Thyroid gland (tissue), 4 donors: Measurements from ENCODE around the gene PDE4B. TPM values are rescaled to one million over a fixed set of nuclear protein-coding genes. Genes with fewer than 3 reads are reported as not detected.

Experiments
- DNase-seq, 2 donors: peaks; one replicate each; pipeline ENCODE4 v3.0.0-alpha.2; 2019
- H3K27ac ChIP-seq, 3 donors: fragments of 200-600 bp; sonication (generic); 1 replicate in 2 of 3; 2 replicates in 1 of 3; pipeline ENCODE4 v1.5.1; 2016 to 2019; ENCODE audit warnings: mild to moderate bottlenecking in 1 of 3, moderate library complexity in 1 of 3
- H3K27me3 ChIP-seq: fragments of 200-600 bp; sonication (generic); one replicate; pipeline ENCODE4 v1.5.1; 2019
- H3K36me3 ChIP-seq, 2 donors: fragments of 200-600 bp; sonication (generic); one replicate each; pipeline ENCODE4 v1.5.1; 2016 to 2019
- H3K4me1 ChIP-seq, 2 donors: fragments of 200-600 bp; sonication (generic); one replicate each; pipeline ENCODE4 v1.5.1; 2017 to 2019
- H3K4me3 ChIP-seq, 3 donors: fragments of 200-600 bp; sonication (generic); replicated peaks in 1 of 3; 1 replicate in 2 of 3; 2 replicates in 1 of 3; pipeline ENCODE4 v1.5.1; 2016; ENCODE audit warnings: mild to moderate bottlenecking in 1 of 3
- H3K9me3 ChIP-seq: fragments of 200-600 bp; sonication (generic); one replicate; pipeline ENCODE4 v1.5.1; 2017
- POLR2A ChIP-seq, 2 donors: fragments of 450-650 bp; IDR thresholded peaks; one replicate each; pipeline ENCODE4 v1.6.1; 2017; ENCODE audit warnings: antibody characterized with exemption in 2 of 2, mild to moderate bottlenecking in 2 of 2, moderate library complexity in 1 of 2
- WGBS, 2 donors: methylation state at CpG; one replicate each; pipeline ENCODE4 v1.1.5; 2017; 5-methylcytosine and 5-hydroxymethylcytosine counted together
- intact Hi-C: fragments of 100-400 bp; cut with DNase I; formaldehyde crosslinking; loops from one replicate; pipeline ENCODE4 v1.15.1; 2023
- total RNA-seq, 4 donors: library from RNA; depleted of rRNA; stranded (reverse); fragments of >200 nt; gene quantifications; one replicate each; pipeline ENCODE4 v1.2.3, GENCODE V29; 2016
- TF ChIP-seq, protein P1 (sequence below), 6 experiments: fragments of 200-600 bp in 3 of 6; fragments of 450-650 bp in 3 of 6; sonication (generic) in 3 of 6; IDR thresholded peaks; one replicate each; pipeline ENCODE4 v1.5.1; 2016 to 2019; ENCODE audit warnings: antibody characterized with exemption in 6 of 6, mild to moderate bottlenecking in 2 of 6, inconsistent platforms in 1 of 6, moderate library complexity in 1 of 6

The PDE4B gene
- total RNA-seq, 4 donors from 2014 or later, result 9.6 to 21.3 (median 15.0) TPM

DNA sequence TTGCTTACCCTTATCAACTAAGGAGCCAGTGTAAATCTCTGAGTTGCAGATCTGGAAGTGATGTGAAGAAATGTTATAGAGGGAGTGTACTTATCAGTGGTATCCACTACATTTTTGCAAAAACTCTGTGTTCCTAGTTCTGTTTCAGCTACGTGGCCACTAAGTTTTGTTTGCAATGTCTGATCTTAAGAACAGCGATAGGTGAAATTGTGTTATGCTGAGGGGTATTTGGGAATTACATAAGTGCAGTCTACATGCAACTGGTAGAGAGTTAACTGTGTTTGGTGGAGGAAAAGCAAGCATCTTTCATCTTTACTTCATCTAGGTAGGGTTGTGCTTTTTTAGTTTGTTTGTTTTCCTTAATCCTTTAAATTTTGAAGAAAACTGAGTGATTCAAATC lies 542.4 kb downstream of the PDE4B start:
- Histone ChIP-seq H3K36me3 (no peaks in the 10 kb centered on the region), H3K9me3 (no peaks in the 10 kb centered on the region), H3K27me3 (no peaks in the 10 kb centered on the region), H3K4me1 (peaks cover 37 to 53% of the 10 kb centered on the region in 2 donors), H3K27ac (peak overlapping the region in 2 of 3 donors; percentile 62 to 94), H3K4me3 (no peak overlapping the region)
- WGBS, 2 donors, result 26 to 30% methylated on average over 2 of the region's 2 CpGs
- intact Hi-C loops, result no loop called here
- DNase-seq, result no peak
- TF ChIP-seq, protein P1, sequence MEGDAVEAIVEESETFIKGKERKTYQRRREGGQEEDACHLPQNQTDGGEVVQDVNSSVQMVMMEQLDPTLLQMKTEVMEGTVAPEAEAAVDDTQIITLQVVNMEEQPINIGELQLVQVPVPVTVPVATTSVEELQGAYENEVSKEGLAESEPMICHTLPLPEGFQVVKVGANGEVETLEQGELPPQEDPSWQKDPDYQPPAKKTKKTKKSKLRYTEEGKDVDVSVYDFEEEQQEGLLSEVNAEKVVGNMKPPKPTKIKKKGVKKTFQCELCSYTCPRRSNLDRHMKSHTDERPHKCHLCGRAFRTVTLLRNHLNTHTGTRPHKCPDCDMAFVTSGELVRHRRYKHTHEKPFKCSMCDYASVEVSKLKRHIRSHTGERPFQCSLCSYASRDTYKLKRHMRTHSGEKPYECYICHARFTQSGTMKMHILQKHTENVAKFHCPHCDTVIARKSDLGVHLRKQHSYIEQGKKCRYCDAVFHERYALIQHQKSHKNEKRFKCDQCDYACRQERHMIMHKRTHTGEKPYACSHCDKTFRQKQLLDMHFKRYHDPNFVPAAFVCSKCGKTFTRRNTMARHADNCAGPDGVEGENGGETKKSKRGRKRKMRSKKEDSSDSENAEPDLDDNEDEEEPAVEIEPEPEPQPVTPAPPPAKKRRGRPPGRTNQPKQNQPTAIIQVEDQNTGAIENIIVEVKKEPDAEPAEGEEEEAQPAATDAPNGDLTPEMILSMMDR (IDR thresholded peaks at IDR 0.05), result no peak
- no peak for TF ChIP-seq POLR2A (IDR thresholded peaks at IDR 0.05)

DNA sequence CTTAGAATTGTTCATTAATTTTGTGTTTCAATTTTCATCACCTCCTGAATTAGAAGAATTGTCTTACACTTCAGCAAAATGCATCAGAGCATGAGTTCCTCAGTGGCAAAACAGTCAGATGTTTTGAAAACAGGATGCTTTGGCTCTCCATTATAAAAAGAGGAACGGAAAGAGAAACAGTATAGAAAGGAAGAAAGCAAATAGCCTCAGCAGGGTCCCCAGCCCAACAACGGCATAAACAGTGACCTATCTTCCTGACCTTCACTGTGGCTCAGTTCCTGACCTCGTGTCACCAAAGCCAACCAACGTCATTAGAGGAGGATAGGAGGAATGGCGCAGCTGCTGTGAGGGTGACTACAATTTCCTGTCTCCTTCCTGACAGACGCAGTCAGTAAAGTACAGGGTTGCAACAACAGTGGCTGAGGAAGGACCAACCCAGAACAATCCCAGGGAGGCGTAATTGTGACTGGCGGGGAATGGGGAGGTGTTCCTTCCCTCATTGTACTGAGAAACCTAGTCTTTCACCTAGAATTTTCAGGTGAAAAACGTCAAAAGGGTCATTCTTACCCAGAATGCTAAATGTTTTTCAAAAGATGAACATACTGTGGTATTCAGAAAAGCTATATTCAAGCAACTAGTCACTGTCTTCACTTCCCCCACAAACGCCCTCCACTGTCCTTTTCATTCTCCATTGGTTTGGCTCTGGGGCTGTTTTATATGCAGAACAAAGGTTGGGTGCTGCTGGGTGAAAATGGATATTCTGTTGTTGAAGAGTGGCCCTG lies 543.4 kb downstream of the PDE4B start:
- intact Hi-C loops, result no loop called here
- WGBS, 2 donors, result 59 to 67% methylated on average over 10 of the region's 10 CpGs
- peak; percentile 28 to 31 for DNase-seq
- Histone ChIP-seq H3K36me3 (no peaks in the 10 kb centered on the region), H3K4me1 (peaks cover 37 to 54% of the 10 kb centered on the region in 2 donors), H3K27me3 (no peaks in the 10 kb centered on the region), H3K4me3 (no peak overlapping the region), H3K27ac (peak overlapping the region; percentile 4 to 94 (median 62)), H3K9me3 (no peaks in the 10 kb centered on the region)
- TF ChIP-seq, protein P1 (IDR thresholded peaks at IDR 0.05), result no peak
- peak in 1 of 2 donors; percentile 45 for TF ChIP-seq POLR2A (IDR thresholded peaks at IDR 0.05)

DNA sequence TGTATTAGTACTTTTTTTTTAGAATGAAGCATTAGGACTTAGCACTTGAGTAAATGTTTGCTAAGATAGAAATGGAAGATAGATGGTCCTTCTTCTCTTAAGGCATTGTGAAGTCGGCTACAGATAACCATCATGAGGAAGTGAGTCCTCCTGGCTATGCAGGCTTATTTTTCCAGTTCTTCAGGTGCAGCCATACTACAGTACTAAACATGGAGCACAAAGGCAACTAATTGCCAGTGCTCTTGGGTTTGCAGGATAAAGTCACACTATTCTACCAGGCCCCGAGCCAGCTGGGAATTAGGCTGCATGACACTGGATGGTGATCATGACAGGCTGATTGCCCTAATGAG lies 543.9 kb downstream of the PDE4B start:
- DNase-seq, result no peak
- intact Hi-C loops, result no loop called here
- 83 to 93% methylated on average over 2 of the region's 2 CpGs for WGBS, 2 donors
- no peaks in the 10 kb centered on the region for H3K27me3 ChIP-seq
- no peak overlapping the region for H3K4me3 ChIP-seq
- no peak for TF ChIP-seq POLR2A (IDR thresholded peaks at IDR 0.05)
- H3K27ac ChIP-seq, result peak overlapping the region; percentile 4 to 94 (median 62)
- H3K4me1 ChIP-seq, result peaks cover 33 to 50% of the 10 kb centered on the region in 2 donors
- no peaks in the 10 kb centered on the region for H3K36me3 ChIP-seq
- H3K9me3 ChIP-seq, result no peaks in the 10 kb centered on the region

DNA sequence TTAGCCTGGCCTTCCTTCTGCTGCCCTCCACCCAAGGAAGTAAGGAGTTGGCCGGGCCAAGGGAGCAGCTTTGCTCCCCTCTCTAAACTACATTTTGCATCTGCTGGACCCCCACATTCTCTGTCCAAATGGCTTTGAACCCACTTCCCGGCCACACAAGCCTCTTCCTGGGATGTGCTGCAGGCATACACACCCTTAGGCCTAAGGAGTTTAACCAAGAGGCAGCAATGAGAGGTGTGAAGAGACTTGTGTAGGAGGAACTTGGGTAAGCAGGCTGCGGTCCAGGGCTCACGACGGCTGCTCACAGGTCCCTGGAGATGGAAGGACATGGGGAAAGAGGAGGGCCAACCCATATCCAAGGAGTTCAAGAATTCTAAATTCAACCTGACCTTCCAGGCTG lies 544.6 kb downstream of the PDE4B start:
- Histone ChIP-seq H3K9me3 (no peaks in the 10 kb centered on the region), H3K4me1 (peaks cover 33 to 50% of the 10 kb centered on the region in 2 donors), H3K36me3 (no peaks in the 10 kb centered on the region), H3K27ac (peak overlapping the region in 2 of 3 donors; percentile 37 to 62), H3K27me3 (no peaks in the 10 kb centered on the region), H3K4me3 (no peak overlapping the region)
- no peak for DNase-seq
- TF ChIP-seq, protein P1 (IDR thresholded peaks at IDR 0.05), result no peak
- TF ChIP-seq POLR2A (IDR thresholded peaks at IDR 0.05), result no peak
- intact Hi-C loops, result no loop called here
- 72 to 90% methylated on average over 5 of the region's 5 CpGs for WGBS, 2 donors

DNA sequence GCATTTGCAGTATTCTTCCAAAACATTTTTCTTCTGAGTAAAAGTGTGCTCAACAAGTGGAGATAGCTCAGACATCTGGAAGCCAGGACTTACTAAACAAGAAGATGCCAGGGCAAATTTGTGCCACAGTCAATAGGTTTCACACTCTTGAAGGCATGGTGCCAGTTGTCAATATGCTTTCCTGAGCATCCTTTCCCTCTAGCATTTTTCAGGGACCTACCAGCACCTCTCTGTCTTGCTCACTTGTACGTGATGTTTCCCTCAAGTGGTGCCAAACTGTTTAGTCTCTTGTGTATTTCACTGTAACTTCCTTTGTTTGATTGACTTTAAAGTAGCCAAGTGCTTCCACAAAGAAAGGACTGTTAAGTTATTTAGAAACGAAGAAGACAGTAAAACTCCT lies 547.2 kb downstream of the PDE4B start:
- TF ChIP-seq POLR2A (IDR thresholded peaks at IDR 0.05), result no peak
- TF ChIP-seq, protein P1 (IDR thresholded peaks at IDR 0.05), result no peak
- intact Hi-C loops, result no loop called here
- no peaks in the 10 kb centered on the region for H3K27me3 ChIP-seq
- H3K4me1 ChIP-seq, result peaks cover 37 to 62% of the 10 kb centered on the region in 2 donors
- peak overlapping the region; percentile 2 to 67 (median 59) for H3K27ac ChIP-seq
- no peaks in the 10 kb centered on the region for H3K36me3 ChIP-seq
- DNase-seq, result no peak
- H3K9me3 ChIP-seq, result no peaks in the 10 kb centered on the region
- 28 to 35% methylated on average over 2 of the region's 2 CpGs for WGBS, 2 donors
- H3K4me3 ChIP-seq, result no peak overlapping the region
